HG02798 (cell line): Measurements from ENCODE around the gene ZMPSTE24.
A peak's percentile ranks its signal among the peaks of the same experiment; 100 is the strongest.
"Not testable (repeated sequence)": the region's sequence is repeated elsewhere in the genome, so short reads cannot be mapped to it uniquely, and the experiment has no call there.

Experiments used
- ATAC-seq: cut with Tn5 transposase; IDR thresholded peaks from one replicate; pipeline ENCODE4 v1.9.1; 2021; ENCODE audit warnings: mild to moderate bottlenecking; ENCODE audit not compliant: unreplicated experiment, poor library complexity

Gene ZMPSTE24

GRCh38 chr1:40315795-40316594, 58.0 kb downstream of the ZMPSTE24 start:
- ATAC-seq: no peak

GRCh38 chr1:40316595-40317393, 58.8 kb downstream of the ZMPSTE24 start, which contains the start of gene COL9A2:
COL9A2 (minus strand) TSS chr1:40317286; CDS start chr1:40317197, 89 bp downstream.
- ATAC-seq: peak; percentile 28

- no peak for ATAC-seq
These were observed 59.5 kb downstream of the ZMPSTE24 start for GRCh38 chr1:40317394-40318074.

GRCh38 chr1:40318476-40318875, 60.4 kb downstream of the ZMPSTE24 start:
- ATAC-seq: no peak

- no peak for ATAC-seq
These were observed 61.1 kb downstream of the ZMPSTE24 start for GRCh38 chr1:40318970-40319621.

- not testable (repeated sequence) for ATAC-seq
These were observed 73.4 kb downstream of the ZMPSTE24 start for GRCh38 chr1:40331403-40331802.

GRCh38 chr1:40332695-40333094, 74.7 kb downstream of the ZMPSTE24 start:
- ATAC-seq: no peak

GRCh38 chr1:40337443-40337842, 79.4 kb downstream of the ZMPSTE24 start:
- no peak for ATAC-seq

GRCh38 chr1:40338745-40339419, 80.8 kb downstream of the ZMPSTE24 start:
- peak; percentile 49 for ATAC-seq

GRCh38 chr1:40339420-40340323, 81.6 kb downstream of the ZMPSTE24 start:
- ATAC-seq: no peak

GRCh38 chr1:40341491-40342380, 83.7 kb downstream of the ZMPSTE24 start:
- no peak for ATAC-seq

GRCh38 chr1:40342381-40342717, 84.3 kb downstream of the ZMPSTE24 start:
- ATAC-seq: not testable (repeated sequence)
